Left renal cortex interstitium (tissue), 4 donors: ENCODE measurements around the gene IQGAP2. TPM values are rescaled to one million over a fixed set of nuclear protein-coding genes. Genes with fewer than 3 reads are reported as not detected.
"Not testable (repeated sequence)": the region's sequence is repeated elsewhere in the genome, so short reads cannot be mapped to it uniquely, and the experiment has no call there.

Experiments used
- DNase-seq, 4 donors: peaks; one replicate each; pipeline ENCODE4 v3.0.0-alpha.2; 2013; ENCODE audit warnings: low read depth in 4 of 4, low spot score in 2 of 4, missing footprints in 1 of 4
- polyA plus RNA-seq, 4 donors: library from polyadenylated mRNA; unstranded; fragments of 120-200 nt; gene quantifications; one replicate each; pipeline ENCODE4 v1.2.1, GENCODE V29; 2013; ENCODE audit not compliant: insufficient read length in 4 of 4

Gene IQGAP2
- polyA plus RNA-seq: 10 to 100 TPM; 59.4 to 83.3 (median 71.7) TPM

GRCh38 chr5:76402886-76403765 lies at the start of gene IQGAP2:
Gene IQGAP2, plus strand, starts transcription at chr5:76403285. Its CDS starts 261 bp downstream, at chr5:76403546.
- DNase-seq: peak in 2 of 4 donors; percentile 70 to 75

- DNase-seq: no peak
Observed at GRCh38 chr5:76356887-76357286, 46.2 kb upstream of the IQGAP2 start.

GRCh38 chr5:76363352-76364225 lies 39.5 kb upstream of the IQGAP2 start:
- no peak for DNase-seq

- DNase-seq: no peak
Observed at GRCh38 chr5:76364226-76364589, 38.9 kb upstream of the IQGAP2 start.

- no peak for DNase-seq
Observed at GRCh38 chr5:76365561-76365960, 37.5 kb upstream of the IQGAP2 start.

- no peak for DNase-seq
Observed at GRCh38 chr5:76366596-76366995, 36.5 kb upstream of the IQGAP2 start.

- DNase-seq: no peak
Observed at GRCh38 chr5:76367623-76368371, 35.3 kb upstream of the IQGAP2 start.

- DNase-seq: no peak
Observed at GRCh38 chr5:76368941-76369340, 34.1 kb upstream of the IQGAP2 start.

GRCh38 chr5:76369668-76370067 lies 33.4 kb upstream of the IQGAP2 start:
- DNase-seq: not testable (repeated sequence)

GRCh38 chr5:76371960-76372322 lies 31.1 kb upstream of the IQGAP2 start:
- no peak for DNase-seq

GRCh38 chr5:76372323-76373054 lies 30.6 kb upstream of the IQGAP2 start:
- no peak for DNase-seq

- DNase-seq: no peak
Observed at GRCh38 chr5:76376148-76376865, 26.8 kb upstream of the IQGAP2 start.

GRCh38 chr5:76376866-76377230 lies 26.2 kb upstream of the IQGAP2 start:
- no peak for DNase-seq

GRCh38 chr5:76378355-76378754 lies 24.7 kb upstream of the IQGAP2 start:
- DNase-seq: no peak

GRCh38 chr5:76379316-76379715 lies 23.8 kb upstream of the IQGAP2 start:
- no peak for DNase-seq

- DNase-seq: no peak
Observed at GRCh38 chr5:76379855-76380254, 23.2 kb upstream of the IQGAP2 start.

- DNase-seq: no peak
Observed at GRCh38 chr5:76380346-76381066, 22.6 kb upstream of the IQGAP2 start.

- no peak for DNase-seq
Observed at GRCh38 chr5:76383126-76383832, 19.8 kb upstream of the IQGAP2 start.
